Naive thymus-derived CD4-positive, alpha-beta T cell (primary cell): ENCODE measurements around the gene PIGZ. TPM values are rescaled to one million over a fixed set of nuclear protein-coding genes. Genes with fewer than 3 reads are reported as not detected.

Experiments
- ATAC-seq: fragments of 150-1000 bp; cut with Tn5 transposase; 2 replicates; pipeline ENCODE4 v1.10.0; 2021; ENCODE audit warnings: mild to moderate bottlenecking, moderate library complexity
- CTCF ChIA-PET: fragments of 350-600 bp; sonication (Branson Sonifier 250); formaldehyde crosslinking; loops from one replicate; lab custom pipeline; 2021; ENCODE audit warnings: antibody characterized with exemption; lab: Charles Lee
- POLR2A ChIA-PET: fragments of 350-600 bp; sonication (Branson Sonifier 250); formaldehyde crosslinking; loops from one replicate; lab custom pipeline; 2021; ENCODE audit warnings: antibody characterized with exemption, inconsistent platforms; lab: Charles Lee
- DNase-seq, 9 donors: peaks; one replicate each; pipeline versions ENCODE4 v3.0.0 to v3.0.0-alpha.2; 2020 to 2022; ENCODE audit warnings: mixed read lengths in 1 of 9
- H3K27ac ChIP-seq: one replicate; pipeline ENCODE4 v1.7.0; 2013; ENCODE audit warnings: mild to moderate bottlenecking, low read depth, low read length, moderate library complexity
- H3K27me3 ChIP-seq, 2 donors: one replicate each; pipeline ENCODE4 v1.7.0; 2013; ENCODE audit warnings: low read length in 2 of 2, mild to moderate bottlenecking in 2 of 2, moderate library complexity in 2 of 2; ENCODE audit not compliant: control insufficient read depth in 2 of 2, insufficient read depth in 2 of 2
- H3K36me3 ChIP-seq, 3 experiments: 1 replicate in 2 of 3; 2 replicates in 1 of 3; pipeline ENCODE4 v1.7.0; 2013; ENCODE audit warnings: low read length in 3 of 3, mild to moderate bottlenecking in 3 of 3, moderate library complexity in 1 of 3; ENCODE audit not compliant: insufficient read depth in 3 of 3, control insufficient read depth in 2 of 3
- H3K4me1 ChIP-seq, 2 donors: one replicate each; pipeline ENCODE4 v1.7.0; 2013; ENCODE audit warnings: low read length in 2 of 2, mild to moderate bottlenecking in 2 of 2, moderate library complexity in 1 of 2; ENCODE audit not compliant: control insufficient read depth in 2 of 2, insufficient read depth in 2 of 2
- H3K4me3 ChIP-seq: 2 replicates; pipeline ENCODE4 v1.7.0; 2013; ENCODE audit warnings: mild to moderate bottlenecking, low read length
- H3K9me3 ChIP-seq, 3 experiments: 1 replicate in 2 of 3; 2 replicates in 1 of 3; pipeline ENCODE4 v1.7.0; 2013; ENCODE audit warnings: low read length in 3 of 3; ENCODE audit not compliant: control insufficient read depth in 2 of 3
- H3K27ac Mint-ChIP-seq, 9 donors: one replicate each; pipeline ENCODE4 v1.8.0; 2020 to 2022; ENCODE audit warnings: mixed read lengths in 9 of 9, mild to moderate bottlenecking in 8 of 9, moderate library complexity in 5 of 9, inconsistent platforms in 2 of 9
- H3K27me3 Mint-ChIP-seq, 5 donors: one replicate each; pipeline ENCODE4 v1.8.0; 2021 to 2022; ENCODE audit warnings: mixed read lengths in 5 of 5, mild to moderate bottlenecking in 1 of 5
- H3K36me3 Mint-ChIP-seq, 5 donors: one replicate each; pipeline ENCODE4 v1.8.0; 2020 to 2022; ENCODE audit warnings: mixed read lengths in 5 of 5, mild to moderate bottlenecking in 3 of 5, inconsistent platforms in 1 of 5
- H3K4me1 Mint-ChIP-seq, 7 donors: one replicate each; pipeline ENCODE4 v1.8.0; 2020 to 2022; ENCODE audit warnings: mixed read lengths in 7 of 7, mild to moderate bottlenecking in 3 of 7, inconsistent platforms in 1 of 7
- H3K4me3 Mint-ChIP-seq, 10 donors: one replicate each; pipeline ENCODE4 v1.8.0; 2020 to 2022; ENCODE audit warnings: mild to moderate bottlenecking in 10 of 10, mixed read lengths in 10 of 10, moderate library complexity in 6 of 10, inconsistent platforms in 2 of 10
- H3K9me3 Mint-ChIP-seq, 11 donors: one replicate each; pipeline ENCODE4 v1.8.0; 2020 to 2022; ENCODE audit warnings: mixed read lengths in 11 of 11, mild to moderate bottlenecking in 4 of 11, inconsistent platforms in 1 of 11, moderate library complexity in 1 of 11
- intact Hi-C, 2 donors: fragments of 100-400 bp; cut with micrococcal nuclease; formaldehyde crosslinking; loops; one replicate each; pipeline ENCODE4 v1.15.1; 2023
- polyA plus RNA-seq, 2 donors: library from polyadenylated mRNA; unstranded; fragments of 300-500 nt; fragmentation: Illumina TruSeq; gene quantifications; one replicate each; pipeline ENCODE4 v1.2.3, GENCODE V29; 2021
- total RNA-seq, 6 experiments: library from RNA in 5 of 6; stranded (reverse) in 5 of 6; gene quantifications; 1 replicate in 5 of 6; 2 replicates in 1 of 6; pipeline ENCODE4 v1.2.3 and lab custom pipeline; 2021 to 2026

The PIGZ gene
- total and polyA plus RNA-seq, 7 experiments from 2014 or later, result 0.20 to 2.7 (median 0.78) TPM; not detected in 1

GRCh38 chr3:197011780-197012539 lies 43.3 kb upstream of the PIGZ start:
- Histone ChIP-seq H3K9me3 (no peaks in the 10 kb centered on the region), H3K4me3 (no peak overlapping the region), H3K27ac (no peak overlapping the region), H3K4me1 (no peaks in the 10 kb centered on the region), H3K36me3 (no peaks in the 10 kb centered on the region), H3K27me3 (no peaks in the 10 kb centered on the region)
- Mint-ChIP-seq H3K27me3 (no peaks in the 10 kb centered on the region), H3K4me3 (no peak overlapping the region), H3K4me1 (no peaks in the 10 kb centered on the region), H3K9me3 (no peaks in the 10 kb centered on the region), H3K27ac (no peak overlapping the region), H3K36me3 (no peaks in the 10 kb centered on the region)
- ChIA-PET CTCF (no interaction called here), POLR2A (no interaction called here)
- DNase-seq (no peak), ATAC-seq (no peak)
- intact Hi-C loops, result no loop called here

GRCh38 chr3:197010556-197011351 lies 42.1 kb upstream of the PIGZ start:
- no peaks in the 10 kb centered on the region for H3K36me3 Mint-ChIP-seq
- no peaks in the 10 kb centered on the region for H3K27me3 ChIP-seq
- intact Hi-C loops, result no loop called here
- H3K4me3 Mint-ChIP-seq, result no peak overlapping the region
- H3K9me3 Mint-ChIP-seq, result no peaks in the 10 kb centered on the region
- no peak overlapping the region for H3K27ac ChIP-seq
- no peaks in the 10 kb centered on the region for H3K4me1 Mint-ChIP-seq
- ATAC-seq (no peak), DNase-seq (no peak)
- H3K27ac Mint-ChIP-seq, result no peak overlapping the region
- H3K36me3 ChIP-seq, result no peaks in the 10 kb centered on the region
- ChIA-PET CTCF (interaction anchor here (0.7 kb wide), 1 partner anchor 16 kb away, joined by 3 read pairs; no protein-coding TSS in a partner anchor), POLR2A (interaction anchor here (0.9 kb wide), 1 partner anchor 13 kb away, joined by 3 read pairs; no protein-coding TSS in a partner anchor)
- no peaks in the 10 kb centered on the region for H3K27me3 Mint-ChIP-seq
- H3K4me1 ChIP-seq, result no peaks in the 10 kb centered on the region
- H3K9me3 ChIP-seq, result no peaks in the 10 kb centered on the region
- no peak overlapping the region for H3K4me3 ChIP-seq

GRCh38 chr3:197009532-197010019 lies 40.9 kb upstream of the PIGZ start:
- no peak overlapping the region for H3K4me3 ChIP-seq
- H3K27ac ChIP-seq, result no peak overlapping the region
- H3K4me1 ChIP-seq, result no peaks in the 10 kb centered on the region
- POLR2A ChIA-PET, result interaction anchor here (0.9 kb wide), 1 partner anchor 14 kb away, joined by 3 read pairs; no protein-coding TSS in a partner anchor
- Mint-ChIP-seq H3K27me3 (no peaks in the 10 kb centered on the region), H3K27ac (no peak overlapping the region), H3K4me3 (no peak overlapping the region), H3K4me1 (peaks cover 0 to 4% (median 1%) of the 10 kb centered on the region in 7 donors), H3K36me3 (no peaks in the 10 kb centered on the region), H3K9me3 (no peaks in the 10 kb centered on the region)
- DNase-seq (no peak), ATAC-seq (no peak)
- H3K36me3 ChIP-seq, result no peaks in the 10 kb centered on the region
- CTCF ChIA-PET, result interaction anchor here (0.7 kb wide), 1 partner anchor 18 kb away, joined by 3 read pairs; no protein-coding TSS in a partner anchor
- intact Hi-C loops, result no loop called here
- no peaks in the 10 kb centered on the region for H3K27me3 ChIP-seq
- no peaks in the 10 kb centered on the region for H3K9me3 ChIP-seq

- H3K9me3 Mint-ChIP-seq, result no peaks in the 10 kb centered on the region
- DNase-seq (no peak), ATAC-seq (peak; percentile 14)
- intact Hi-C loops, result no loop called here
- ChIA-PET CTCF (no interaction called here), POLR2A (no interaction called here)
- peaks cover 3 to 13% (median 9%) of the 10 kb centered on the region in 7 donors for H3K4me1 Mint-ChIP-seq
- no peak overlapping the region for H3K4me3 Mint-ChIP-seq
- H3K9me3 ChIP-seq, result no peaks in the 10 kb centered on the region
- H3K27me3 ChIP-seq, result no peaks in the 10 kb centered on the region
- no peaks in the 10 kb centered on the region for H3K27me3 Mint-ChIP-seq
- no peaks in the 10 kb centered on the region for H3K36me3 ChIP-seq
- H3K36me3 Mint-ChIP-seq, result peaks cover 0 to 1% (median 0%) of the 10 kb centered on the region in 5 donors
- H3K4me3 ChIP-seq, result no peak overlapping the region
- H3K4me1 ChIP-seq, result peaks cover 7 to 8% of the 10 kb centered on the region in 2 donors
- H3K27ac Mint-ChIP-seq, result no peak overlapping the region
- H3K27ac ChIP-seq, result no peak overlapping the region
Observed at GRCh38 chr3:197008436-197009209, 40.0 kb upstream of the PIGZ start.

GRCh38 chr3:197007953-197008352 lies 39.3 kb upstream of the PIGZ start:
- Mint-ChIP-seq H3K27ac (no peak overlapping the region), H3K36me3 (peaks cover 0 to 1% (median 0%) of the 10 kb centered on the region in 5 donors), H3K4me1 (peaks cover 4 to 14% (median 9%) of the 10 kb centered on the region in 7 donors), H3K4me3 (no peak overlapping the region), H3K27me3 (no peaks in the 10 kb centered on the region), H3K9me3 (no peaks in the 10 kb centered on the region)
- ChIA-PET POLR2A (no interaction called here), CTCF (no interaction called here)
- H3K4me3 ChIP-seq, result no peak overlapping the region
- no peaks in the 10 kb centered on the region for H3K36me3 ChIP-seq
- no peaks in the 10 kb centered on the region for H3K27me3 ChIP-seq
- H3K4me1 ChIP-seq, result peaks cover 8% of the 10 kb centered on the region in 2 donors
- no peak overlapping the region for H3K27ac ChIP-seq
- DNase-seq, result no peak
- no peak for ATAC-seq
- intact Hi-C loops, result no loop called here
- no peaks in the 10 kb centered on the region for H3K9me3 ChIP-seq

GRCh38 chr3:197007296-197007940 lies 38.8 kb upstream of the PIGZ start:
- no peaks in the 10 kb centered on the region for H3K9me3 Mint-ChIP-seq
- no peak overlapping the region for H3K27ac ChIP-seq

More at GRCh38 chr3:197007296-197007940, 38.8 kb upstream of the PIGZ start:
- H3K9me3 ChIP-seq, result no peaks in the 10 kb centered on the region
- H3K4me1 ChIP-seq, result peaks cover 8% of the 10 kb centered on the region in 2 donors
- no peaks in the 10 kb centered on the region for H3K36me3 ChIP-seq
- no peak overlapping the region for H3K4me3 ChIP-seq
- intact Hi-C loops, result no loop called here
- no peak for ATAC-seq
- Mint-ChIP-seq H3K27me3 (no peaks in the 10 kb centered on the region), H3K27ac (no peak overlapping the region), H3K36me3 (peaks cover 0 to 1% (median 0%) of the 10 kb centered on the region in 5 donors), H3K4me1 (peaks cover 4 to 14% (median 9%) of the 10 kb centered on the region in 7 donors), H3K4me3 (no peak overlapping the region)
- no peaks in the 10 kb centered on the region for H3K27me3 ChIP-seq
- CTCF ChIA-PET, result interaction anchor here (0.6 to 1.1 kb wide), 2 partner anchors 24 to 144 kb away, joined by 3 read pairs; no protein-coding TSS in a partner anchor
- POLR2A ChIA-PET, result no interaction called here
- DNase-seq, result no peak
